Colon (tissue), 2 donors: ENCODE measurements around the gene AIG1.
"Not testable (repeated sequence)": the region's sequence is repeated elsewhere in the genome, so short reads cannot be mapped to it uniquely, and the experiment has no call there.

Experiments
- FAIRE-seq: peaks from 2 replicates; lab custom pipeline; 2012; peaks lifted over from hg19 to GRCh38; lab: Jason Lieb, UNC
- donor health status: control.
- donor health status: control.

AIG1 gene

GRCh38 chr6:143279385-143279784 is 218.7 kb downstream of the AIG1 start:
- FAIRE-seq = no peak

DNA sequence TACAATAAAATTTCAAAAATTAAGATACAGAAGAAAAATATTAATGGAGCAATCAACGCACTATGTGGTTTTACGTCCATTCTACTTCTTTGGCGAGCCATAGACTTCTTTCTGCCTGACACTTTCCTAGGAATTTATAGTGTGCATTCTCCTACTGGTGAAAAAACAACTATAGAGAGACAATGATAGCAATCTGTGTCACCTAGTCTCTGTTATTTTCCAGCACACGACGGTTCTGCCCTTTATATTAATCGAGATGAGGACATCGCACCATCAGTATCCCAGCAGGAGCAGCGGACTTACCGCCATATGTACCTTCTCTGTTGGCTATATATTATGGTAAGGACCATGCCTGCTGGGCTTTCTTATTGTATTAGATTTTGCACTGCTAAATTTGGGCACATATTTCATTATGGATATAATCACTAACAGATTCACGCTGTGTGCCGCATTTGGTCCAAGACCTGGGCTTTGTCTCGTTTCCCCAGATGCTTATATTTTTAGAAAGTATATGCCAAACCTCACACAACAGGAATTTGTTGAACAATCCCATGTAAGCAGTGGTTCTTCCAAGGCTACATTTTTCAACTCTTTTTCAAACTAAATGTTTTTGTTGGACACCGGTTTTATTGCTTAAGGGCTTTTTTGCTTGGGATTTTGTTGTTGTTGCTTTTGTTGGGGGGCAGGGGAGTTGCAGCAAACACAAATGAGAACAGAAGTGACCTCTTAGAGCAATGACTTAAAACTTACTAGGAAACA is 223.4 kb downstream of the AIG1 start:
- FAIRE-seq = no peak

DNA sequence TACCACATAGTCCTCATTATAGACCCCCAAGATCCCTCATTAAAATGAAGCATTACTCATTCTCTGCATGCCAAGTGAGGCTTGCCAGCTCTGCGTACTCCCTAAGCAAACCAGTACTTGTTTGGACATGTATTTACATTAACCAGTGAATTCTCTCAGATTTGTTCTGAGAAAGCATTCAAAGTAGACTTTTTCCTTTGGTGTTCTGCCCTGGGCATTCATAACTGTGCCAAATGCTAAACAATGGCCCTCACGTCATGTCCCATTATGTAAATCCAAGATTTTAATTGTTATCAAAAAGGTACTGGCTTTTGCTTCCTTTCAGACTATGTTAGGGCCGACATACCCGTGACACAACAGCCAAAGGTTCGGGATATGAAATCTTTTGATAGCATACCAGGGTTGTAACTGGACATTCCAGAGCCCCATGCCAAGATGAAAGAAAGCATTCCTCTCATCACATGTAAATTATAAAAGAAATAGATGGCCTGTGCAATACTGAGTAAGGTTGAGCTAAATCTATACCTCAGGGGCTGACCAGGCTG is 225.6 kb downstream of the AIG1 start:
- no peak for FAIRE-seq

DNA sequence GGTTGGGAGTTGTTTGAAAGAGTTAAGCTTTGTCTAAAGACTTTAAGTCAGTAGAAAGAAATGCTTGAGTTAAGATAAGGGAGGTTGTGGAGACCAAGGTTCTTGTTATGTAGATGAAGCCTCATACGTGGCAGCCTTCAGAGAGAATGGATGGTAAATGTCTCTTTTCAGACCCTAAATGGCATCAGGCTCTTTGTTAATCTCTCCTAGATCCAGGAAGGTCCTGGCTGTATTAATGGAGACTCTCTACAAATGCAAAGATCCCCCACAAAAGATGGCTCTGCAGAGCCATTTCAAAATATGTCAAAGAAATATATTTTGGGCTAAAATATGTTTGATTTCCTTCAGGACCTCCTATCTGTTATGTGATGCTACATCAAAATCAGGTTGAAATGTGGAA is 228.2 kb downstream of the AIG1 start:
- no peak for FAIRE-seq

DNA sequence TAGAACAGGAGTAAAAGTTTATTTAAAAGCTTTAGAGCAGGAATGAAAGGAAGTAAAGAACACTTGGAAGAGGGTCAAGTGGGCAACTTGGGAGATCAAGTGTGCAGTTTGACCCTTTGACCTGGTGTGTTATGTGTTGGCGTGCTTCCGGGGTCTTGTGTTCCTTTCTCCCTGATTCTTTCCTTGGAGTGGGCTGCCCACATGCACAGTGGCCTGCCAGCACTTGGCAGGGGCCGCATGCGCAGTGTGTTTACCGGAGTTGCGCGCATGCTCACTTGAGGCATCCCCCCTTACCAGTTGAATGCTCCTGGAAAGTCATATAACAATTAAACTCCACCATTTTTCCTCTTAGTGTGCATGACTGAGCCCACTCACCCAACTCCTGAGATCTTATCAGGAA is 229.5 kb downstream of the AIG1 start:
- FAIRE-seq = no peak

DNA sequence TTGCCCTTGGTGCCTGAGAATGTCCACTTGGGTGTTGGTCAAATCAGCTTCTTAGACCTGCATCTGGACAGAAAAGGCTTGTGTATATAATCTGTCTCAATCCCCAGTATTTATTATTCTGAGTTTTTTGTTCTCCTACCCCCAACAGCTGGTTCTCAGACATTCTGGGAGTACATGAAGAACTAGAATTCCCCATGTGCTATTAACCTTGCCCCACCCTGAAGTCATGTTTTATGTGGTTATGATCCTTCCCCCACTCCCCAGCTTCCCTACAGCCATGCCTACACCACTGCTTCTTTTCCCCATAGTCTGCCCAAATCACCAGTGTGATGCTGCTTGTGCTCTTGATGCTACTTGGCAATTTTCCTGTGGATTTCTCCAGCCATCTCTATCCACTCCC is 232.8 kb downstream of the AIG1 start:
- FAIRE-seq = no peak

DNA sequence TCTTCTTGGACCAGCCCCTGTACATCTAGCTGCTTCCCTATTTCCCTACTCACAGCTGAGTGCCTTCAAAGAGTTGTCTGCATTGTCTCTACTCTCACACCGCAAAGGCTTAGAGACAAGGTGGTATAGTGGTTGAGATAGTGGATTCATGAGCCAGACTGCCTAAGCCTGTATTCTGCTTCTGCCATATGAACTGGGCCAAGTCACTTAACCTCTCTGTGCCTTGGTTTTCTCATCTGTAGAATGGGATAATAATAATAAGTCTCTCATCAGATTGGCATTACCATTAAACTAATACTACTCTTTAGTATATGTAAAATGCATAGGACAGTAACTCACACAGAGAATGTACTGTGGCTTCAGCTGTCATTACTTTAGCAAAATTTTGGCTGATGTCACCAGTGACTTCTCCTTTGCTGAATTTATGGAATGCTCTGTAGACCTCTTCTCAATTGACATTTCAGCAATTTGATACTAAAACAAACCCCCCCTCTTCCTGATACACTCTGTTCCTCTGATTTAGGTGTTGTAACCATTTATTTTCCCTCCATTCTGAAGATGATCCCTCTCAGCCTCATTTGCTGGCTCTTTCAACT is 233.7 kb downstream of the AIG1 start:
- FAIRE-seq = no peak

GRCh38 chr6:143295932-143296331 is 235.2 kb downstream of the AIG1 start:
- no peak for FAIRE-seq

DNA sequence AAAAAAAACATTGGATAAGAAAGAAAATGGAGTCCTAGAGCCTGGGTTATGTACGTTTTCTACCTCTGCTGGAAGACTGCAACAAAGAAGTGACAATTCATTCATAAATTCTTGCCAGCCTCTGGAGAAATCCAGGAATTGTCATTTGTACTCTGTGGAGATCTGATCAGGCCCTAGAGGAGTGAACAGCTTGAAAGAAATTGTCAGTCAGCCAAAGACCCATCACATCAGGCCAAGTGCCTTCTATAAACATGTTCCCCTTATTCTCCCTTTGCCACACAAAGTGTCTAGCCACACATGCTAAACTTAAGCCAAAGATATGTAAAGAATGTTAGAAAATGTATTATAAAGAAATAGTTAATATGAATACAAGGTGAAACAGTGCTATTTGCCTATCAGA is 237.4 kb downstream of the AIG1 start:
- no peak for FAIRE-seq

DNA sequence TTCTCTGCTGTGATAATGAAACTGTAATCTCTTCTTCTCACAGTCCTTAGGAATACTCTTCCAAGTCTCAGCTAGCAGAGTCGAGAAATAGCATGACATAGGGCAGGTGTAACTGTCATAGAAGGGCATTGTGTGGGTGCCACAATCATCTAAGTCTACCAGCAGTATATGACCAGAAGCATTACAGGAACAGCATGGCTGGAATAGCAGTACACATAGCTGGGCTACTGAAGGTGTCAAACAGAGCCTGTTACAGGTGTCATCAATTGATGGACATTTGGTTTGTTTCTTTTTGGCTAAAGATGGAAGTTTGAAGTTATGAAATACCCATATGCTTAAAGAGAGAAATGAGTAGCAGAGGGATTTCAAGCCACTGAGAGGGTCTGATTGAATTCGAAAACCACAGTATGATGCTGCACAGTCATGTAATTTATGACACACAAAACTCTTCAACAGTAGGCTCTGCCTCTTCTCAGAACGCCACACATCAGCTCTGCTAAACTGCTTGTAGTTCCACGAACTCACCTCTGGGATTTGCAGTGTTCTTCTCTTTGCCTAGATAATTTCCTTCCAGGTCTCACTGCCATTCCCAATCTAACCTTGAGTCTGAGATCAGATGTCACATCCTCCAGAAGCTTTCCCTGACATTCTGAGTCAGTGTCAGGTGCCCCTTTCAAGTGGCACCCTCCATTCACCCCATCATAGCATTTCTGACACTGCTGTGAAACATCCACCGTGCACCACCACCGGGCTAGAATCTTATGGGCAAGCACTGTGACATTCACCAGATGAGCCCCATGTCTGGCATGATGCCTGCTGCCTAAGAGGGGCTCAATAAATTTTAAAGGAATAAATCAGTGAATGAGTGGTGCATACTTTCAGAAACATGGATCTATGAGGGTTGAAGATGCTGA is 238.8 kb downstream of the AIG1 start:
- no peak for FAIRE-seq

DNA sequence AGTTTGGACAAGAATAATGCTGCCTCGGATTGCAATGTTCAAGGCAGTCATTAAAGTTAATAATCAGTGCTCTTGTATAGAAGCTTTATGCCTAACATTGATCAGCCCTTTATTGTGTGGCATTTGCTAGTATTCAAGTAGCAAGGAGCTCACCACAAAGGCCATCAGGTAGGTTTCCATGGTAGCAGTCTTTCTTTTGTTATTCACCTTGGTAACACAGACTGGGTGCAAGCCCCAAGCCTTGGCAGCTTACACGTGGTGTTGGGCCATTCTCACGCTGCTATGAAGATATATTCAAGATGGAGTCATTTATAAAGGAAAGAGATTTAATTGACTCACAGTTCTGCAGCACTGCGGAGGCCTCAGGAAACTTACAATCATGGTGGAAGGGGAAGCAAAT is 240.5 kb downstream of the AIG1 start:
- no peak for FAIRE-seq

GRCh38 chr6:143307760-143308159 is 247.1 kb downstream of the AIG1 start:
- FAIRE-seq = not testable (repeated sequence)

- FAIRE-seq = no peak
These were observed 252.5 kb downstream of the AIG1 start for GRCh38 chr6:143313163-143313562.

DNA sequence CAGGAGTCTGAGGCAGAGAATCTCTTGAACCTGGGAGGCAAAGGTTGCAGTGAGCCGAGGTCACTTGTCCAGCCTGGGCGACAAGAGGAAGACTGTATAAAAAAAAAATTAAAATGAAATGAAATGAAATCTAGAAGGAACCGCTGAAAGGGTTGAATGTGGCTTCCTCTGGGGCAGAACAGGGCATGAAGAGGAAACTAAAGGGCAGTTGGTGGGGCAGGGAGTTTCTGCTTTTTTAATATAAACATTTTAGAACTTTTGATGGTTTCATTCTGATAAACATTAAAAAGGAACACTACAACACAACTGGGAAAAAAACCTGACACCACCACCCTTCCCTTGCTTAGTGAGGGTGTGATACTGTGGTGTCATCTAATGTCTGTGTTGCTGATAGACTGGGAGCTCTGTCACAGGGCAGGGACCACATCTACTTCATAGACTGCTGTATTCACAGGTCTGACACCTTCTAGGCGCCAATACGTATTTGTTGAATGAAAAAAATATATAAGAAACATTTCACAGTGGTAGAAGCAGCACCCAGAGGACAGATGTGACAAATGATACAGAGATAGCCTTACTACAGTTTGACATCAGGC is 260.9 kb downstream of the AIG1 start:
- FAIRE-seq = no peak

DNA sequence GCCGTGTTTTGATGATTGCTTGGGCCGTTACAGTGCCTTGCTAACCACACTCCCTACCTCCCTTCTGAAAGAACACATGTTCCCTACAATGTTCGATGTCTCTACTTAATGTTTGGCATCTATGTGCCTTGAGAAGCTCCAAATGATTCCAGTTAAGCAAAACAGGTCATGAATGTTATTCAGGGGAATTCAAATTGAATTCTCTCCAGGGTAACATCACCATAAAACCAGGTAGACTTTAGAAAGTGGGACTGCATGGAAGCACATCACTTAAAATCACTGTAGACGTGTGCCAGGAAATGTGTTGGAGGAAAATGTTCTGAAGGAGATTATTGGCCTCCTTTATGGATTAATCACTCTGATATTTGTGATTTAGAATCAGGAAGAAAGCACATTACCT is 261.7 kb downstream of the AIG1 start:
- no peak for FAIRE-seq

DNA sequence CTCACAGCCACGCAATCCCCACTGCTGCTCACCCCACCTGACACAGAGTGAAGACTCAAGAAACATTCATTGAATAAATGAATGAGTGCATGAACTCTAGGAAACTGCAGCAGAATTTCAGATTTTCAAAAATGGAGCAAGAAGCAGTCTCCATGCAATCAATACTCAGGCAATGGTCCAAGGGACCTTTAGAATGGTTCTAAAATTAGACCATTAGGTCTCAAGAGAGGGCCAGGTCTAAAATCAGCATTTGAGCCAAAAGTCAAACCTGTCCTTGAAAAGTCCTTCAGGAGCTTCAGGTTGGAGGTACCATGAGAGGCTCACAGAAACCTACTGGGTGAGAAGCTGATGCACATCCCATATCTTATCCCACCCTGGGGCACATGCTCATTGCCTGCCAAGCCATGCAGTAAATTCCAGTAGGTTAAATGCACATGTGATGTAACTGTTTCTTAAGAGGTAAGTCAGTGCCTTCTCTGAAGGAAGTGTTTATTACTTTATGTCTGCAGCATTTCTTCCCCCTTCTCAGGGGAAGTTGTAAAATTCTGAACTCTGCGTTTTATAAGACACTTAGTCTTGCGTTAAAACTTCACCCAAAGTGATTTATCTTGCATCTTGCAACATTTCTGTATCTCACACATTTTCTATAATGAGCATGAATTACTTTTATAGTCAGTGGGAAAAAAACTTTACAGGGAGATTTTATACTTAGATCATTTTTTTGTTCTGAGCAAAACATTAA is 263.2 kb downstream of the AIG1 start:
- no peak for FAIRE-seq

GRCh38 chr6:143325379-143326140 is 264.9 kb downstream of the AIG1 start:
- no peak for FAIRE-seq

DNA sequence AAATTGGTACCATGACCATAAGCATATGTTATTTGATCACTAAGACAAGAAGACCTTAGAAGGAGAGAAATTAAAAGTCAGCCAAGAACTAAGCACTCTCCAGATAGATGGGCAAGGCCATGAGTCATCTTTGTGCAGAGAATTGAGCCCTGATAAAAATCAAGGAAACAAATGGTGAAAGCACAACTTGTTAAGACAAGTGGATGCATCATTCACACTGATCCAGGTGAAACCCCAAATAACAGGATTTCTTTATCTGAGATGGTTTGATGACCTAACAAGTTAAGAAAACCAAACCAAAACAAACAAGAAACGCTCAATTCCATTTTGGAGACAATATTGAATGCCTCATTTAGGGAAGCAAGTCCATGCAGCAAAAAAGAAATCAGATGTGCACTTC is 268.2 kb downstream of the AIG1 start:
- no peak for FAIRE-seq

- no peak for FAIRE-seq
These were observed 268.6 kb downstream of the AIG1 start for GRCh38 chr6:143329323-143329722.

DNA sequence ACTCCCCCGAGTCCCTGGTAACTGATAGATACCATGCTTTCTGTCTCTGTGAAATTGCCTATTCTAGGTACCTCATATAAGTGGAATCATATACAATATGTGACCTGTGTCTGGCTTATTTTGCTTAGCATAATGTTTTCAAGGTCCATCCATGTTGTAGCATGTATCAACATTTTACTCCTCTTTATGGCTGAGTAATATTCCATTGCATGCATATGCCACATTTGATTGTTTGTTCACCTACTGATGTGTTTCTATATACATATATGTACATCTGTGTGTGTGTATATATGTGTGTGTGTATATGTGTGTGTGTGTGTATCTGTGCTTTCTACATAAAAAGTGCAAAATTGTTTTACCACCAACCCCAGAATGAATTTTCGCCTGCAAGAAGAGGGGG is 270.7 kb downstream of the AIG1 start:
- no peak for FAIRE-seq
